Ovary (tissue), 9 donors: Measurements from ENCODE around the gene EPHA5. TPM values are rescaled to one million over a fixed set of nuclear protein-coding genes. Genes with fewer than 3 reads are reported as not detected.

ENCODE experiments used
- DNase-seq, 5 donors: peaks; one replicate each; pipeline ENCODE4 v3.0.0-alpha.2; 2019 to 2020
- H3K27ac ChIP-seq, 2 donors: fragments of 200-600 bp; one replicate each; pipeline versions ENCODE4 v1.5.1 to v1.8.0; 2019 to 2022
- H3K27me3 ChIP-seq: fragments of 200-600 bp; one replicate; pipeline ENCODE4 v1.8.0; 2022
- H3K36me3 ChIP-seq: fragments of 200-600 bp; sonication (generic); one replicate; pipeline ENCODE4 v1.5.1; 2019
- H3K4me1 ChIP-seq: one replicate; pipeline ENCODE4 v1.8.1; 2013; ENCODE audit warnings: mild to moderate bottlenecking, moderate library complexity; ENCODE audit not compliant: insufficient read depth
- H3K4me3 ChIP-seq: fragments of 200-600 bp; sonication (generic); one replicate; pipeline ENCODE4 v1.5.1; 2017
- H3K9me3 ChIP-seq, 2 donors: fragments of 200-600 bp in 1 of 2; sonication (generic) in 1 of 2; one replicate each; pipeline versions ENCODE4 v1.5.1 to v1.8.1; 2013 to 2019; ENCODE audit warnings: mild to moderate bottlenecking in 1 of 2, moderate library complexity in 1 of 2
- CTCF ChIP-seq, 3 donors: fragments of 450-650 bp in 2 of 3; fragments of 200-600 bp in 1 of 3; IDR thresholded peaks; one replicate each; pipeline versions ENCODE4 v1.5.1 to v1.8.0; 2016 to 2022; ENCODE audit warnings: antibody characterized with exemption in 3 of 3, mild to moderate bottlenecking in 1 of 3
- EP300 ChIP-seq: sonication (generic); formaldehyde crosslinking; IDR thresholded peaks from one replicate; pipeline ENCODE4 v1.6.1; 2017; ENCODE audit warnings: antibody characterized with exemption
- POLR2A ChIP-seq: fragments of 450-650 bp; IDR thresholded peaks from one replicate; pipeline ENCODE4 v1.6.1; 2017; ENCODE audit warnings: antibody characterized with exemption, mild to moderate bottlenecking, moderate library complexity
- WGBS, 3 donors: extraction: QIAGEN DNeasy Blood & Tissue Kit in 1 of 3; methylation state at CpG; one replicate each; pipeline versions ENCODE4 v1.1.5 to v1.1.7; 2013 to 2017; 5-methylcytosine and 5-hydroxymethylcytosine counted together
- intact Hi-C, 4 donors: fragments of 100-400 bp; cut with DNase I; formaldehyde crosslinking; loops; one replicate each; pipeline versions ENCODE4 v1.11.0 to v1.15.1; 2022 to 2023
- polyA plus RNA-seq, 2 donors: library from polyadenylated mRNA; stranded (reverse); fragments of 200-250 nt in 1 of 2; fragments of 350-450 nt in 1 of 2; fragmentation: Illumina TruSeq in 1 of 2; extraction: RNeasy Lipid Tissue Mini Kit (QIAGEN cat#74804) in 1 of 2; gene quantifications; one replicate each; pipeline ENCODE4 v1.2.3, GENCODE V29; 2013 to 2014
- total RNA-seq, 7 donors: library from RNA; depleted of rRNA in 2 of 7; stranded (reverse); fragments of >200 nt in 2 of 7; fragmentation: NEBNext Ultra II Directional in 3 of 7; extraction: Animal tissue kit (Norgen Biotek cat#: 25700) in 3 of 7; gene quantifications; one replicate each; pipeline versions ENCODE4 v1.1.0 to v1.2.4, GENCODE V29; 2016 to 2023
- donor health status: DM: no; HTN: no; CAD: no; lungs with moderate emphysema.
- donor health status: DM: no; HTN: no; CAD: no.
- donor health status: Bipolar disorder and iron deficiency.
- donor health status: DM: yes; HTN: yes; CAD: no.
- donor health status: DM: no; HTN: no; CAD: no.
- donor health status: DM: yes; HTN: yes; CAD: no.

The EPHA5 gene
- total and polyA plus RNA-seq, 9 donors, result 0.29 to 5.6 (median 1.6) TPM

GRCh38 chr4:65599340-65599739 lies 70.9 kb downstream of the EPHA5 start:
- Histone ChIP-seq H3K9me3 (no peaks in the 10 kb centered on the region), H3K36me3 (no peaks in the 10 kb centered on the region), H3K4me3 (no peak overlapping the region), H3K4me1 (no peaks in the 10 kb centered on the region), H3K27me3 (no peaks in the 10 kb centered on the region), H3K27ac (no peak overlapping the region)
- 90 to 95% (median 91%) methylated on average over 2 of the region's 2 CpGs for WGBS, 3 donors
- no peak for DNase-seq
- intact Hi-C loops, result no loop called here
- TF ChIP-seq EP300 (no peak), POLR2A (no peak), CTCF (IDR thresholded peaks at IDR 0.05) (no peak)

GRCh38 chr4:65597697-65598096 lies 72.6 kb downstream of the EPHA5 start:
- H3K4me1 ChIP-seq, result no peaks in the 10 kb centered on the region
- no peaks in the 10 kb centered on the region for H3K9me3 ChIP-seq
- intact Hi-C loops, result no loop called here
- WGBS, 3 donors, result 87 to 94% (median 93%) methylated on average over 1 of the region's 1 CpG
- no peaks in the 10 kb centered on the region for H3K27me3 ChIP-seq
- H3K36me3 ChIP-seq, result no peaks in the 10 kb centered on the region
- TF ChIP-seq EP300, result no peak
- TF ChIP-seq POLR2A, result no peak
- no peak for TF ChIP-seq CTCF (IDR thresholded peaks at IDR 0.05)
- H3K27ac ChIP-seq, result no peak overlapping the region
- no peak overlapping the region for H3K4me3 ChIP-seq
- no peak for DNase-seq

- H3K27me3 ChIP-seq, result no peaks in the 10 kb centered on the region
- TF ChIP-seq EP300 (no peak), POLR2A (no peak), CTCF (IDR thresholded peaks at IDR 0.05) (no peak)
- no peak overlapping the region for H3K27ac ChIP-seq
- no peak overlapping the region for H3K4me3 ChIP-seq
- 68 to 71% (median 69%) methylated on average over 3 of the region's 3 CpGs for WGBS, 3 donors
- H3K9me3 ChIP-seq, result no peaks in the 10 kb centered on the region
- H3K4me1 ChIP-seq, result no peaks in the 10 kb centered on the region
- no peaks in the 10 kb centered on the region for H3K36me3 ChIP-seq
- intact Hi-C loops, result no loop called here
- DNase-seq, result no peak
Measured at GRCh38 chr4:65592089-65592488, 78.2 kb downstream of the EPHA5 start.

- TF ChIP-seq POLR2A (no peak), EP300 (no peak), CTCF (IDR thresholded peaks at IDR 0.05) (no peak)
- no peak for DNase-seq
- H3K27ac ChIP-seq, result no peak overlapping the region
- H3K9me3 ChIP-seq, result no peaks in the 10 kb centered on the region
- 66 to 98% (median 70%) methylated on average over 2 of the region's 2 CpGs for WGBS, 3 donors
- no peaks in the 10 kb centered on the region for H3K4me1 ChIP-seq
- H3K27me3 ChIP-seq, result no peaks in the 10 kb centered on the region
- no peak overlapping the region for H3K4me3 ChIP-seq
- intact Hi-C loops, result no loop called here
- no peaks in the 10 kb centered on the region for H3K36me3 ChIP-seq
Measured at GRCh38 chr4:65589921-65590320, 80.4 kb downstream of the EPHA5 start.

- 83 to 98% (median 93%) methylated on average over 1 of the region's 1 CpG for WGBS, 3 donors
- TF ChIP-seq EP300, result no peak
- TF ChIP-seq CTCF (IDR thresholded peaks at IDR 0.05), result no peak
- no peak for TF ChIP-seq POLR2A
- intact Hi-C loops, result no loop called here
- H3K27ac ChIP-seq, result no peak overlapping the region
- no peaks in the 10 kb centered on the region for H3K9me3 ChIP-seq
- no peaks in the 10 kb centered on the region for H3K4me1 ChIP-seq
- no peaks in the 10 kb centered on the region for H3K36me3 ChIP-seq
- no peak for DNase-seq
- H3K4me3 ChIP-seq, result no peak overlapping the region
- no peaks in the 10 kb centered on the region for H3K27me3 ChIP-seq
Measured at GRCh38 chr4:65589331-65589730, 81.0 kb downstream of the EPHA5 start.
